ENCODE measurements around the gene KDM5D.

The KDM5D gene

DNA sequence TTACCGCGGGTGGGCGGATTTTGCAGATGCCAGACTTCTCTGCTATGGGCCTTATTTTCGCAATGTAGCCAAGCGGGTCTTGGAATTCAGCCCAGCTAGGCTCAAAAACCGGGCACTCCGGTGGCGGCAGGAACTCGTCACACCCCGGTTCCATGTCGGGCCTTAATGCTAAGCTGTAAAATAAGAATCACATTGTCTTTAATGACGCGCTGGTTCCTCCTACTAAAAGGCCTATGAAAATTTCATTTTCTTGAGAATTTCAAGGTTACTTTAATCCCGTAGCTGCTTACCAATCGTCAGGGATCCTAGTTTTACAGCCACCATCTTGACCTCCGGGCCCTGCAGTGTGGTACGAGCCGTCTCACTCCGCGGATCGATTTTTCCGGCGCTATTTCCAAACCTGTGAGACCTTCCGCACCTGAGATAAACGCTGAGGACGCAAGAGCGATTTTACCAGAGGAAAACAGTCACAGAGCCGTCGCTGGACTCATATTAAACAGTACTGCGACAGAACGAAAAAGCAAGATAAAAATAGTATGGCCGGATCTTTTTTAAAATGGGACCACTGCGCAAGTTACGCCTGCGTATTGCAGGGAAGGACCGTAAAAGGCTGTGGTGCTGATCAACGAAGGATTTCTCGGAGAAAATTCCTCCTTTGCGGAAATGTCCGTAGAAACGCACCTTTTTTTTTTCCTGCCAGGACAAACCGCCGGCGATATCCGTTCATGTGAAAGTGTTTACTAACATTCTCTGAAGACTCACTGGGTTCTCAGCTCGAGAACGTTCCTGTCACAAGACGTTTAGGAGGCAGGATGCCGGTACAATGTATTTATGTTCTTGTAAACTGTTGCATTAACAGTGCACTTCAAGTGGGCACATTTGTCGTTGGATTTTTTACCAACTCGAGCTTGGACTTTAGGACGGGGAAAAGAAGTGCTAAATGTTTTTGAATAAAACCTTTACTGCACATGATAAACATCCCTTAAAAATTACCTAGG, at the start of gene KDM5D:
TSS of gene KDM5D (minus strand) at position 346 of the 998 bp plus-strand sequence. CDS start at position 154, 192 bp downstream.
- DNase-seq (ENCODE audit: low spot score): peak; percentile 51

DNA sequence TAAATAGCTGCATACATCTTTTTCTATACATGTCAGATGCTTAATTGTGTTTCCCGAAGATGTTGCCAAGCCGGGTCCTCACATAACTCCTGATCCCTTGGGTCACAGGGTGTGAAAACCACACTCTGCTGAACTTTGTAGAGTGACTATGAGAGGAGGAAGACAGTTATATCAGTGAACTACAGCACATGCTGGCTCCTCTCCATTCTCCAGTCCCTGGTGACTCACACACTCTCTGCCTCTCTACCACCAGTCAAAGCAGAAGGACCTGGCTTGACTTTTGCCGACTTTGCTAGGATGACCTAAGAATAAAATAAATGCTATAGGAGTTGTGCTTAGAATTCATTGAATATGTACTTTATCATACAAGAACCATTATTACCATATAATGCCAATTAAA, 23.8 kb upstream of the KDM5D start:
- DNase-seq (ENCODE audit: low spot score): no peak
- peak; percentile 37 for FAIRE-seq

More for the DNA sequence above, at the start of gene KDM5D:
- FAIRE-seq: peak; percentile 38

DNA sequence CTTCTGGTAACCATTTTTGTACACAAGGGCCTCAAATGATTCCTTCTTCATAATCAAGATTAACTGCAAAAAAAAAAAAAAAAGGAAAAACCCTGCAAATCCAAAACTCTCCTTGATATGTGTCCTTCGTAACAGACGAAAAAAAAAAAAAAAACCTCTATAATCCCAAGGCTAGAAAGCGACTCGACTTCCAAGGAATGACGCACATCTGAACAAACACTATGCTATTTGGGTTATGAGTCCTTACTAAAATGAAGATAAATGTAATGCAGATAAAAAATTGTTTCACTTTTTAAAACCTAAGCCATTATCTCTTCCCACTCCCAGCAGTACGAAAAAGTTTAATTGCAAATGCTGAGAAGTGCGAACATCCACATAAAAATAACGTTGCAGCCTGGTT, 1.2 kb downstream of the KDM5D start:
- DNase-seq (ENCODE audit: low spot score) (no peak), FAIRE-seq (no peak)

DNA sequence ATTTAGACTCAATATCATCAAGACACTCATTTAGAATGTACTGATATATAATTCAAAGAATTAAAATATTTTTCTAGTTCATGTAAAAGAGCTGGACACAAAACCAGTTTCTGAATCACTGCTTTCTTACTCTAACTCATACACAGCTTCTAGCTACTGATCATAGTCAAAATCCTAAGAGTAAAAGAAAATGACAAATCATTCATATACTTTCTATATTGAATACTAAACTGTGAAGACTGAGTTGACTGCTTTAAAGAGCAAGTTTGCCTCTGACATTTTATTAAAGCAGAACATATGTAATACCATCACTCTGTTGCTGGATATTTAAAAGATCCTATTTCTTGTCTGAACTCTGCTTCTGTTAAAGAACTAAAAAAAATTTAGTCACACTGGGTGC, 2.4 kb downstream of the KDM5D start:
- no peak for DNase-seq (ENCODE audit: low spot score)
- FAIRE-seq: no peak

DNA sequence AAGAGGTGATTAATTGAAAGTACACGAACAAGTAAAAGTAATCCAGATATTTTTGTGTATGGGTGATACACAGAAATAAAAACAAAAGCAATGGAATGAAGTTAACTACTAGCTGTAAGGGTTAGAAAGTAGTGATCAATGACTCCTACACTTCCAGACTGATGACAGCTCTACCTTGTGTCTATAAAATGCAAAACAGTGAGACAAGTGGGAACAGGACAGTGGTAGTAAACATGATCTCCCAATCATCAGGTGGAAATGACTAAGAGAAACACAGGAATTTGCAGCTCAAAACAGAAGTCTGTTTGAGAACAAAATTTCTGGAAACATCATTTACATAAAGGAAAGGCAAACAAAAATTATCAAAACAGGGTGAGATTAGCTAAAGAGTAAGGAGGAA, 10.1 kb downstream of the KDM5D start:
- FAIRE-seq: no peak
- no peak for DNase-seq (ENCODE audit: low spot score)

DNA sequence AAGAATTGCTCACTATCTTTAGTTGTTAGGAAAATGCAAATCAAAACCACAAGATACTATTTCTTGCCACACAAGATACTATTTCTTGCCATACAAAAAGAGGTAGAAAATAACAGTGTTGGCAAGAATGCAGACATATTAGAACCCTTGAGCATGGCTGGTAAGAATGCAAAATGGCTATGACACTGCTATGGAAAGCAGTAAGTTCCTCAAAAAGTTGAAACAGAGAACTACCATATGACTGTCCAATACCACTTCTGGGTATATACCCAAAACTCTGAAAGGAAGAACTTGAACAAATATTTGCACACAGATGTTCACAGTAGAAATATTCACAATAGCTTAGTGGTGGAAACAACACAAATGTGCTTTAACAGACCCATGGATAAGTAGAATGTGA, 26.6 kb downstream of the KDM5D start:
- FAIRE-seq (no peak), DNase-seq (ENCODE audit: low spot score) (no peak)

DNA sequence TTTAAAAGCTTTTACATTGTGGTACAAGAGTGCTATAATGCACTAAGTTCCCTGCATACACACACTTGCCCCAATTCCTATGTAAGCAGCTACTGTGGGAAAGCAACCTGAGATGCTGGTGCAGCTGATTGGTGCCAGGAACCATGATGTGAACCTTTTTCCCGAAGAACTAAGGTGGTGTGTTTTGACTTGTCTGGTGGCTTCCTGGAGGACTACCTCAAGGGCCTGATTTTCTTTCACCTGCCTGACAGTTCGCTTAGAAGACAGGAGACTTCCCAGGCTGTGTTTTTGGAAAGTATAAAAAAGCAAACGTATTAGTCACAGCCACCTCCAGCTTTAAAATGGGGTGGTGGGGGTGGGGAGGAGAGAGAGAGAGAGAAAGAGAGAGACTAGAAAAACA, 27.4 kb downstream of the KDM5D start:
- no peak for FAIRE-seq

DNA sequence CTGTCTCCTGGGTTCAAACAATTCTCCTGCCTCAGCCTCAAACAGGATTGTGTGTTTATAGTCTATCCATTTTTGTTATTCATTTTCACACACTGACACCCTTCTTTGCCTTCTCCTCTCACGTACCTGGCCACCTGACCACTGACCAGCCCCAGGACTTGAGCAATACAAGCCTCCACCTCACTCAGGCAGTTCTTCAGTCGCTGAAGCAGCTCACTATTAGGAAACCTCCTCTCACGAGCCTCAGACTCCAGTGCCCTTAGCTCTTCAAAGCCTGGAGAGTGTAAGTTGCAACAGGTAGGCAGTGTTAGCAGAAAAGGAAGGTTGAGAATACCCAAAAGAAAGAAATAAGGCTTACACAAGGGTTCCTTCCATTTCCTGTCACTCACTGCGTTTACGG, 29.3 kb downstream of the KDM5D start:
- DNase-seq (ENCODE audit: low spot score) (no peak), FAIRE-seq (no peak)

More for the DNA sequence above, 27.4 kb downstream of the KDM5D start:
- DNase-seq (ENCODE audit: low spot score): no peak

DNA sequence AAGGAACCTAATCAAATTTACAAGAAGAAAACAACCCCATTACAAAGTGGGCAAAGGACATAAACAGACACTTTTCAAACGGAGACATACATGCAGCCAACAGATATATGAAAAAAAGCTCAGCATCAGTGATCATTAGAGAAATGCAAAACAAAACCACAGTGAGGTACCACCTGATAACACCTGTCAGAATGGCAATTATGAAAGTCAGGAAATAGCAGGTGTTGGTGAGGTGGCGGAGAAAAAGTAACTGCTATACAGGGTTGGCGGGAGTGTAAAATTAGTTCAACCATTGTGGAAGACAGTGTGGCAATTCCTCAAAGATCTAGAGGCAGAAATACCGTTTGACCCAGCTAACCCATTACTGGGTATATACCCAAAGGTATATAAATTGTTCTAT, 31.1 kb downstream of the KDM5D start:
- FAIRE-seq (no peak), DNase-seq (ENCODE audit: low spot score) (no peak)

DNA sequence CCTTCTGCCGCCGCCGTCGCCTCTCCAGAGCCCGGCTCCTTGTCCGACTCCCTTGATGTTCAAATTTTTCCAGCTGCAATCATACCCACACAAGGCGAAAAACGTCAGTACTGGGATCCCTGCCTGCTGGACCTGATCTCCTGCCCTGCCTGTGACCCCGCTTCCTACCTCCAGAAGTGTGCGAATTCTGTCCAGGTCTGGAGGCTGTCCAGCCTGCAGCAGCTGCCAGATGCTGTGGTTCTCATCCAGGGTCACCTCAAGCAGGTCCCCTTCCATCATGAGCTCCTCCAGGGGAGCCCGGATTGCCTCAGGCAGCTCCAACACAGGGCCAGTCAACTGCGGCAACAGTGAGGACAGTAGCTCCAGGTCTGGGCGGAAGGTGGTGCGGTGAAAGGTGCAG, 38.3 kb downstream of the KDM5D start:
- FAIRE-seq: no peak

DNA sequence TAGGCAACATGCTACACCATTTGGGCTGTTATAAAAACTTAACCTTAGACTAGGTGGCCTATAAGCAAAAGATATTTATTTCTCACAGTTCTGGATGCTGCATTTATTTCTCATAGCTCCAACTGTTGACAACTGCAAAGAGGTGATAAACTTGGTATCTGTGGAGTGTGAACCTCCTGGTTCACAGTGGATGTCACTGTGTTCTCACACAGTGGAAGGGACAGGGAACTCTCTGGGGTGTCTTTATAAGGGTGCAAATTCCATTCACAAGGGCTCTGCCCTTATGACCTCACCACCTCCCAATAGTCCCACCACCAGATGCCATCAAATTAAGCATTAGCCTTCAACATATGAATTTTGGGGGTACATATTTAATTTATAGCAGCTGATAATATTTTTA, 46.0 kb downstream of the KDM5D start:
- DNase-seq (ENCODE audit: low spot score): no peak
- FAIRE-seq: no peak

More for the DNA sequence above, 38.3 kb downstream of the KDM5D start:
- DNase-seq (ENCODE audit: low spot score): no peak

DNA sequence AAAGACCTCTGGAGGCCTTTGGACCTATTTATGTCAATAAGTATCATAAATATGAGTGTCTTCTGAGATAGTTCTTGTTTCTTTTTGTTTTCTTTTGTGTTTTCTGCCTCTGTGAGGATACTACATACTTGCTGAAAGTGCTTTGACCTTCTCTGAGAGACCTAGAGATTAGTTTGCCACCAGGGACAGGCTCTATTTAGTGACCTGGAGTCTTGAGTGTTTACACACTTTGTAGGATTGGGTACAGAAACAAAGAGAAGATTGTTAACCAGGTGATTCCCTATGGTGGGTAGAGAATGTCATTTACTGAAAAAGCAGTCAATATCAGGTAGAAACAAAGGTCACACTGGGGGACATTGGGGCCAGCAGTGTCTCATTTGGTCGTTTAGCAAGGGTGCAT, 63.7 kb downstream of the KDM5D start:
- DNase-seq (ENCODE audit: low spot score): no peak
- no peak for FAIRE-seq

Data from RCC 7860 (cell line).